Measurements from ENCODE around the gene ACTN3. TPM values are rescaled to one million over a fixed set of nuclear protein-coding genes. Genes with fewer than 3 reads are reported as not detected.

The ACTN3 gene
- total RNA-seq, 4 donors from 2014 or later: 0.21 TPM; not detected in 3

GRCh38 chr11:66510271-66510989 is 36.3 kb upstream of the ACTN3 start, which contains the start of gene BBS1:
Gene BBS1 (plus strand): TSS chr11:66510635. CDS start chr11:66510660, 25 bp downstream.
- WGBS, 2 donors: 2% methylated on average over 31 of the region's 31 CpGs
- Histone ChIP-seq H3K27me3 (no peaks in the 10 kb centered on the region), H3K4me1 (peaks cover 0 to 18% (median 10%) of the 10 kb centered on the region in 4 donors), H3K27ac (peak within 1 kb of the TSS in 3 of 4 donors; percentile 25 to 79 (median 73)), H3K36me3 (peaks cover 0 to 41% (median 0%) of the 10 kb centered on the region in 3 donors), H3K4me3 (peak within 1 kb of the TSS; percentile 60 to 83 (median 70)), H3K9me3 (no peaks in the 10 kb centered on the region)
- DNase-seq (ENCODE audit: low spot score in 2 of 2): peak; percentile 83 to 85
- TF ChIP-seq CTCF (IDR thresholded peaks at IDR 0.05) (peak in 1 of 5 experiments; percentile 24), EP300 (IDR thresholded peaks at IDR 0.05) (peak in 1 of 2 donors; percentile 85), POLR2A (IDR thresholded peaks at IDR 0.05) (peak in 1 of 2 donors; percentile 48)

DNA sequence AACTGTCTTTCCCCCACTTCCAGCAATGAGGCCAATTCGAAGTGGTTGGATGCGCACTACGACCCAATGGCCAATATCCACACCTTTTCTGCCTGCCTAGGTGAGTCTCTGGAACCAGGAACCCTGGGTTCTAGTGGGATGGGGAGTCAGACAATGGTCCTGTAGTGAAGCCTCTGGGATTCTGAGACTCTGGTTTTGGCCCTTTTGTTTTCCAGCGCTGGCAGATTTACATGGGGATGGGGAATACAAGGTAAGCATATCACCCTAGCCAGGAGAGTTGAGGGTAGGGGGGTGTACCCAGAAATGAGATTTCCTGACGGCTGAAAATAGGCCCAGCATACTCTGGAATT is 35.7 kb upstream of the ACTN3 start:
- TF ChIP-seq POLR2A (IDR thresholded peaks at IDR 0.05) (no peak), CTCF (IDR thresholded peaks at IDR 0.05) (no peak), EP300 (IDR thresholded peaks at IDR 0.05) (no peak)
- no peak for DNase-seq (ENCODE audit: low spot score in 2 of 2)
- Histone ChIP-seq H3K9me3 (no peaks in the 10 kb centered on the region), H3K27ac (peak overlapping the region in 3 of 4 donors; percentile 25 to 79 (median 73)), H3K27me3 (no peaks in the 10 kb centered on the region), H3K36me3 (peaks cover 0 to 44% (median 0%) of the 10 kb centered on the region in 3 donors), H3K4me1 (peaks cover 0 to 18% (median 10%) of the 10 kb centered on the region in 4 donors), H3K4me3 (peak overlapping the region; percentile 60 to 83 (median 70))
- WGBS, 2 donors: 6 to 9% methylated on average over 5 of the region's 5 CpGs

DNA sequence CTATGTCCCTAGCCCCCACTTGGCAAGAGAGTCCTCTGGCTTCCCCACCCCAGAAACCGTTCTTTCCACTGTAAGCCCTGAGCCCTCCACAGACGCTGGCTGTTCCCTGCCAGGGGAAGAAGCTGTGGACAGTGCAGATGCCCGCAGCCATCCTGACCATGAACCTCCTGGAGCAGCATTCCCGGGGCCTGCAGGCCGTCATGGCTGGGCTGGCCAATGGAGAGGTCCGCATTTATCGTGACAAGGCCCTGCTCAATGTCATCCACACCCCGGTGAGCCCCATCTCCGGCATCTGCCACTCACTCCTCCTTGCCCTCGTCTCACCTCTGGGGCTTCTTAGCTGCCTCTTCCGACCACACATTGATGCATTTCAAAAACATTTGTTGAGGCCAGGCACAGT is 23.1 kb upstream of the ACTN3 start:
- TF ChIP-seq CTCF (IDR thresholded peaks at IDR 0.05): no peak
- TF ChIP-seq EP300 (IDR thresholded peaks at IDR 0.05): no peak
- TF ChIP-seq POLR2A (IDR thresholded peaks at IDR 0.05): no peak
- H3K36me3 ChIP-seq: peaks cover 0 to 87% (median 10%) of the 10 kb centered on the region in 3 donors
- WGBS, 2 donors: 87 to 91% methylated on average over 9 to 11 of the region's 11 CpGs

GRCh38 chr11:66524304-66525040 is 22.2 kb upstream of the ACTN3 start:
- H3K27me3 ChIP-seq: no peaks in the 10 kb centered on the region
- no peak overlapping the region for H3K4me3 ChIP-seq
- TF ChIP-seq CTCF (IDR thresholded peaks at IDR 0.05) (no peak), POLR2A (IDR thresholded peaks at IDR 0.05) (no peak), EP300 (IDR thresholded peaks at IDR 0.05) (no peak)
- H3K9me3 ChIP-seq: no peaks in the 10 kb centered on the region
- H3K27ac ChIP-seq: no peak overlapping the region
- H3K36me3 ChIP-seq: peaks cover 0 to 86% (median 10%) of the 10 kb centered on the region in 3 donors
- no peaks in the 10 kb centered on the region for H3K4me1 ChIP-seq
- no peak for DNase-seq (ENCODE audit: low spot score in 2 of 2)
- WGBS, 2 donors: 86 to 92% methylated on average over 10 of the region's 10 CpGs

More for the DNA sequence above, 23.1 kb upstream of the ACTN3 start:
- no peaks in the 10 kb centered on the region for H3K4me1 ChIP-seq
- no peaks in the 10 kb centered on the region for H3K9me3 ChIP-seq
- no peak for DNase-seq (ENCODE audit: low spot score in 2 of 2)
- no peak overlapping the region for H3K27ac ChIP-seq
- no peaks in the 10 kb centered on the region for H3K27me3 ChIP-seq
- no peak overlapping the region for H3K4me3 ChIP-seq

GRCh38 chr11:66529069-66529468 is 17.6 kb upstream of the ACTN3 start:
- Histone ChIP-seq H3K9me3 (no peaks in the 10 kb centered on the region), H3K27ac (no peak overlapping the region), H3K36me3 (peaks cover 0 to 86% (median 0%) of the 10 kb centered on the region in 3 donors), H3K4me3 (no peak overlapping the region), H3K27me3 (no peaks in the 10 kb centered on the region), H3K4me1 (no peaks in the 10 kb centered on the region)
- 77 to 79% methylated on average over 10 of the region's 10 CpGs for WGBS, 2 donors
- TF ChIP-seq CTCF (IDR thresholded peaks at IDR 0.05) (no peak), EP300 (IDR thresholded peaks at IDR 0.05) (no peak), POLR2A (IDR thresholded peaks at IDR 0.05) (no peak)
- DNase-seq (ENCODE audit: low spot score in 2 of 2): no peak

Data from tibial nerve (tissue), 4 donors.